Ascending aorta (tissue), 2 donors: ENCODE results near the gene SLC25A26. TPM values are rescaled to one million over a fixed set of nuclear protein-coding genes. Genes with fewer than 3 reads are reported as not detected.
A peak's percentile ranks its signal among the peaks of the same experiment; 100 is the strongest.

Experiments used
- DNase-seq, 2 donors: peaks; one replicate each; pipeline ENCODE4 v3.0.0-alpha.2; 2019; ENCODE audit warnings: low spot score in 2 of 2
- H3K27ac ChIP-seq, 2 donors: fragments of 200-600 bp; sonication (generic); one replicate each; pipeline ENCODE4 v1.5.1; 2016 to 2017; ENCODE audit warnings: mild to moderate bottlenecking in 1 of 2
- H3K27me3 ChIP-seq: fragments of 200-600 bp; sonication (generic); one replicate; pipeline ENCODE4 v1.5.1; 2017
- H3K36me3 ChIP-seq, 2 donors: fragments of 200-600 bp; sonication (generic); one replicate each; pipeline ENCODE4 v1.5.1; 2016
- H3K4me1 ChIP-seq, 2 donors: fragments of 200-600 bp; sonication (generic); one replicate each; pipeline ENCODE4 v1.5.1; 2016 to 2017; ENCODE audit warnings: mild to moderate bottlenecking in 1 of 2
- H3K4me3 ChIP-seq, 2 donors: fragments of 200-600 bp; sonication (generic); one replicate each; pipeline ENCODE4 v1.5.1; 2016 to 2017; ENCODE audit warnings: mild to moderate bottlenecking in 1 of 2
- H3K9me3 ChIP-seq, 2 donors: fragments of 200-600 bp; sonication (generic); one replicate each; pipeline ENCODE4 v1.5.1; 2016
- CTCF ChIP-seq, 3 experiments: fragments of 200-600 bp in 2 of 3; fragments of 450-650 bp in 1 of 3; sonication (generic) in 2 of 3; IDR thresholded peaks; one replicate each; pipeline ENCODE4 v1.5.1; 2016 to 2019; ENCODE audit warnings: antibody characterized with exemption in 3 of 3, mild to moderate bottlenecking in 1 of 3, moderate library complexity in 1 of 3
- intact Hi-C: fragments of 100-400 bp; cut with DNase I; formaldehyde crosslinking; loops from one replicate; pipeline ENCODE4 v1.15.1; 2023
- total RNA-seq: library from RNA; depleted of rRNA; stranded (reverse); fragments of >200 nt; gene quantifications from one replicate; pipeline ENCODE4 v1.1.0, GENCODE V29; 2016

Gene SLC25A26
- total RNA-seq, 1 donor from 2014 or later: 11.7 TPM

DNA sequence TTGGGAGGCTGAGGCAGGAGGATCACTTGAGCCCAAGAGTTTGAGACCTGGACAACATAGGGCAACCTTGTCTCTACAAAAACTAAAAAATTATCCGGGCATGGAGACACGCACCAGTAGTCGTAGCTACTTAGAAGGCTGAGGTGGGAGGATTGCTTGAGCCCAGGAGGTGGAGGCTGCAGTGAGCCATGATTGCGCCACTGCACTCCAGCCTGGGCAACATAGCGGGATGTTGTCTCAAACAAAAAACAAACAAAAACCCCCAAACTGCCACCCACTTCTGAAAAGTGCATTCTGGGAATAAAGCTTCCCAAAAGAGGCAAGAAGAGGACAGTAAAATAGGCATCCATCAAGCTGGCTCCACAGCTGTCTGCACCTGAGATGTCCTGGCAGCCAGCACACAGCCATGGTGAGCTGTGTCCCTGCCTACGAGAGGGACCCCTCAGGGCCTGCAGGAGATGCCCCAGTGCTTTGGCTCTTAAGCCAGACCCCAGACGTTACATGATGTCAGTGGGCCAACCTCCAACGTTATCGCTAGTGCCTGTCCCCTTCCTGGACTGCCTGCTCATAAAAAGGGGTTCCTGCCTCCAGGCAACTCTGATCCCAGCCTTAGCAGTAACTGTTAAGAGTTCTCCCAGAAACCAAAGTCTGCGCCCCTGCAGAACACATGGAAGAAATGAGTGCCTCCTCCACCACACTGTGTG, 178.9 kb downstream of the SLC25A26 start:
- Histone ChIP-seq H3K27me3 (no peaks in the 10 kb centered on the region), H3K27ac (peak overlapping the region; percentile 67 to 71), H3K4me1 (peaks cover 17 to 62% of the 10 kb centered on the region in 2 donors), H3K36me3 (peaks cover 19 to 36% of the 10 kb centered on the region in 2 donors), H3K9me3 (no peaks in the 10 kb centered on the region), H3K4me3 (no peak overlapping the region)
- peak in 1 of 2 donors; percentile 39 for DNase-seq
- no peak for TF ChIP-seq CTCF (IDR thresholded peaks at IDR 0.05)
- intact Hi-C loops: loop anchor here (10.0 kb wide), 1 partner anchor 325 kb away; no protein-coding TSS in a partner anchor

- H3K4me1 ChIP-seq: peaks cover 26 to 64% of the 10 kb centered on the region in 2 donors
- intact Hi-C loops: loop anchor here (10.0 kb wide), 1 partner anchor 324 kb away; no protein-coding TSS in a partner anchor
- no peaks in the 10 kb centered on the region for H3K27me3 ChIP-seq
- peak overlapping the region; percentile 67 to 71 for H3K27ac ChIP-seq
- H3K4me3 ChIP-seq: peak overlapping the region in 1 of 2 donors; percentile 14
- H3K9me3 ChIP-seq: no peaks in the 10 kb centered on the region
- peak in 1 of 3 experiments; percentile 21 for TF ChIP-seq CTCF (IDR thresholded peaks at IDR 0.05)
- H3K36me3 ChIP-seq: peaks cover 25 to 40% of the 10 kb centered on the region in 2 donors
- DNase-seq: peak in 1 of 2 donors; percentile 62
Observed at GRCh38 chr3:66400411-66401156, 179.8 kb downstream of the SLC25A26 start.

DNA sequence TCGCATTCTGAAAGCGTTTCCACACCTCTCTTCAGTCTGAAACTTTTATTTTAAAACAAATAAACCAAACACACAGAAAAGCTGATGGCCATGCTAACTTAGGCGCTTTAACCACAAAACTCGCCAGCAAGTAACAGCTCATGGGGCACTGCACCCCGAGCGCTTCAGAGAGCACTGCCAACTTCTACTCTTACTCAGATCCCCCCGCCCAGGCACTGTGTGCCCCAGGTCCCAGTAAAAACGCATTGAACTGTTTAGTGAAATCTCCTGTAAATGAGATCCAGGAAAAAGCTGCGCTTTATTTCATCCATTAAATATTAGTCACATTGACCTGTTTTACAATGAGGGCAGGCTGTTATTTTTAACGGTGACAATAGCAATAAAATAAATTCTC, 180.4 kb downstream of the SLC25A26 start:
- peak overlapping the region in 1 of 2 donors; percentile 14 for H3K4me3 ChIP-seq
- H3K4me1 ChIP-seq: peaks cover 26 to 64% of the 10 kb centered on the region in 2 donors
- TF ChIP-seq CTCF (IDR thresholded peaks at IDR 0.05): no peak
- peak in 1 of 2 donors; percentile 61 for DNase-seq
- H3K36me3 ChIP-seq: peaks cover 23 to 35% of the 10 kb centered on the region in 2 donors
- intact Hi-C loops: loop anchor here (10.0 kb wide), 1 partner anchor 324 kb away; no protein-coding TSS in a partner anchor
- peak overlapping the region; percentile 67 to 71 for H3K27ac ChIP-seq
- H3K27me3 ChIP-seq: no peaks in the 10 kb centered on the region
- no peaks in the 10 kb centered on the region for H3K9me3 ChIP-seq

- TF ChIP-seq CTCF (IDR thresholded peaks at IDR 0.05): no peak
- peak in 1 of 2 donors; percentile 63 for DNase-seq
- H3K36me3 ChIP-seq: peaks cover 17 to 30% of the 10 kb centered on the region in 2 donors
- intact Hi-C loops: loop anchor here (10.0 kb wide), 1 partner anchor 323 kb away; no protein-coding TSS in a partner anchor
- no peak overlapping the region for H3K4me3 ChIP-seq
- H3K27me3 ChIP-seq: no peaks in the 10 kb centered on the region
- no peaks in the 10 kb centered on the region for H3K9me3 ChIP-seq
- H3K27ac ChIP-seq: peak overlapping the region; percentile 67 to 71
- H3K4me1 ChIP-seq: peaks cover 26 to 68% of the 10 kb centered on the region in 2 donors
Observed at GRCh38 chr3:66401675-66402491, 181.1 kb downstream of the SLC25A26 start.
